ENCODE data around the gene SLC24A4.

Gene SLC24A4

GRCh38 chr14:92507174-92507768 lies 184.3 kb downstream of the SLC24A4 start:
- no peak for DNase-seq

- DNase-seq: no peak
Observed at GRCh38 chr14:92510972-92511371, 188.0 kb downstream of the SLC24A4 start.

- DNase-seq: peak; percentile 93
Observed at GRCh38 chr14:92511453-92512238, 188.7 kb downstream of the SLC24A4 start.

GRCh38 chr14:92512807-92513203 lies 189.8 kb downstream of the SLC24A4 start:
- no peak for DNase-seq

GRCh38 chr14:92513204-92513965 lies 190.4 kb downstream of the SLC24A4 start, which contains the start of gene RIN3:
TSS of gene RIN3 (plus strand) at chr14:92513781. CDS start at chr14:92513933, 152 bp downstream.
- no peak for DNase-seq

- DNase-seq: no peak
Observed at GRCh38 chr14:92513966-92514843, 191.2 kb downstream of the SLC24A4 start.

- DNase-seq: no peak
Observed at GRCh38 chr14:92514844-92515514, 192.0 kb downstream of the SLC24A4 start.

- DNase-seq: no peak
Observed at GRCh38 chr14:92515546-92516343, 192.8 kb downstream of the SLC24A4 start.

GRCh38 chr14:92516344-92516965 lies 193.5 kb downstream of the SLC24A4 start:
- DNase-seq: no peak

- DNase-seq: no peak
Observed at GRCh38 chr14:92516966-92517506, 194.1 kb downstream of the SLC24A4 start.

GRCh38 chr14:92517761-92518160 lies 194.8 kb downstream of the SLC24A4 start:
- DNase-seq: no peak

- DNase-seq: no peak
Observed at GRCh38 chr14:92519246-92520101, 196.5 kb downstream of the SLC24A4 start.

GRCh38 chr14:92520102-92521057 lies 197.4 kb downstream of the SLC24A4 start:
- DNase-seq: no peak

GRCh38 chr14:92521058-92521415 lies 198.1 kb downstream of the SLC24A4 start:
- DNase-seq: no peak

GRCh38 chr14:92523752-92524151 lies 200.8 kb downstream of the SLC24A4 start:
- DNase-seq: no peak

GRCh38 chr14:92524602-92525185 lies 201.7 kb downstream of the SLC24A4 start:
- no peak for DNase-seq

- no peak for DNase-seq
Observed at GRCh38 chr14:92525322-92526095, 202.5 kb downstream of the SLC24A4 start.
